ENCODE measurements around the gene GPR152.

GPR152 gene, protein sequence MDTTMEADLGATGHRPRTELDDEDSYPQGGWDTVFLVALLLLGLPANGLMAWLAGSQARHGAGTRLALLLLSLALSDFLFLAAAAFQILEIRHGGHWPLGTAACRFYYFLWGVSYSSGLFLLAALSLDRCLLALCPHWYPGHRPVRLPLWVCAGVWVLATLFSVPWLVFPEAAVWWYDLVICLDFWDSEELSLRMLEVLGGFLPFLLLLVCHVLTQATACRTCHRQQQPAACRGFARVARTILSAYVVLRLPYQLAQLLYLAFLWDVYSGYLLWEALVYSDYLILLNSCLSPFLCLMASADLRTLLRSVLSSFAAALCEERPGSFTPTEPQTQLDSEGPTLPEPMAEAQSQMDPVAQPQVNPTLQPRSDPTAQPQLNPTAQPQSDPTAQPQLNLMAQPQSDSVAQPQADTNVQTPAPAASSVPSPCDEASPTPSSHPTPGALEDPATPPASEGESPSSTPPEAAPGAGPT

DNA sequence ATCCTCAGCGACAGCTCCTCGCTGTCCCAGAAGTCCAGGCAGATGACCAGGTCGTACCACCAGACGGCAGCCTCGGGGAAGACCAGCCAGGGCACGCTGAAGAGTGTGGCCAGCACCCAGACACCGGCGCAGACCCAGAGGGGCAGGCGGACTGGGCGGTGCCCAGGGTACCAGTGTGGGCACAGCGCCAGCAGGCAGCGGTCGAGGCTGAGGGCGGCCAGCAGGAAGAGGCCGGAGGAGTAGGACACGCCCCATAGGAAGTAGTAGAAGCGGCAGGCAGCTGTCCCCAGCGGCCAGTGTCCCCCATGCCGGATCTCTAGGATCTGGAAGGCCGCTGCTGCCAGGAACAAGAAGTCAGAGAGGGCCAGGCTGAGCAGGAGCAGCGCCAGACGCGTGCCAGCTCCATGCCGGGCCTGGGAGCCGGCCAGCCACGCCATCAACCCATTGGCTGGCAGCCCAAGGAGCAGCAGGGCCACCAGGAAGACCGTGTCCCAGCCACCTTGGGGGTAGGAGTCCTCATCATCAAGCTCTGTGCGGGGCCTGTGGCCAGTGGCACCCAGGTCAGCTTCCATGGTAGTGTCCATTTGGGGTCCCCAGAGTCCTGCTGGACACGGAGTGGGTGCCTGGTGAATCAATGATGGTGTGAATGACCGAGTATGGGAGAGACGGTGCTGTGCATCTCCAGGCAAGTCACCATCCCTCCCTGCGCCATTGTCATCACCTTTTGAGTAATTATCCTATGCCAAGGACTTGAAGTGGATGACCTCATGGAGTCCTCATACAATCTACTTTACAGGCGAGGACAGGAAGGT lies at the start of gene GPR152:
GPR152 (minus strand) TSS at position 589 of the 812 bp plus-strand sequence; CDS start at position 584, 5 bp downstream.
- no peak for DNase-seq (ENCODE audit: insufficient read length, low spot score)
- FAIRE-seq: no peak
- no peak for TF ChIP-seq POLR2A (IDR thresholded peaks at IDR 0.05; ENCODE audit: low read depth, low read length)

DNA sequence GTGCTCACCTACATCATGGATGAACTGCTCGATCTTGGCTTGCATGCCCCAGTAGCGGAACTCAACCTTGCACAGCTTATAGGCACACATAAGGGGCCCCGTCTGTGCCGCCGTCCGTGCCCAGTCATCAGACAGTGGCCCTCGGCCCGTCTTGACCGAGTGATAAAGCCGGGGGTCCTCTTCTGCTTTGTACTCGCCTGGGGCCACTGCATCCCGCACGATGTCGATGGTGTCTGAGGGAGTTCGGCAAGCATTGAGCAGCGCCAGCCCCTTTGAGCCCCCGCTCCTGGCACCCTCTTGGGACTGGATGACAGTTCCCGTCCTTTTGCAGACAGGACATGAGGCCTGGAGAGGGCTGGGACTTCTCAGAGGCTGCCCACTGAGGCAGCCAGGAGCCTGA lies 49.3 kb upstream of the GPR152 start:
- no peak for FAIRE-seq
- TF ChIP-seq POLR2A (IDR thresholded peaks at IDR 0.05; ENCODE audit: low read depth, low read length): no peak
- DNase-seq (ENCODE audit: insufficient read length, low spot score): no peak

DNA sequence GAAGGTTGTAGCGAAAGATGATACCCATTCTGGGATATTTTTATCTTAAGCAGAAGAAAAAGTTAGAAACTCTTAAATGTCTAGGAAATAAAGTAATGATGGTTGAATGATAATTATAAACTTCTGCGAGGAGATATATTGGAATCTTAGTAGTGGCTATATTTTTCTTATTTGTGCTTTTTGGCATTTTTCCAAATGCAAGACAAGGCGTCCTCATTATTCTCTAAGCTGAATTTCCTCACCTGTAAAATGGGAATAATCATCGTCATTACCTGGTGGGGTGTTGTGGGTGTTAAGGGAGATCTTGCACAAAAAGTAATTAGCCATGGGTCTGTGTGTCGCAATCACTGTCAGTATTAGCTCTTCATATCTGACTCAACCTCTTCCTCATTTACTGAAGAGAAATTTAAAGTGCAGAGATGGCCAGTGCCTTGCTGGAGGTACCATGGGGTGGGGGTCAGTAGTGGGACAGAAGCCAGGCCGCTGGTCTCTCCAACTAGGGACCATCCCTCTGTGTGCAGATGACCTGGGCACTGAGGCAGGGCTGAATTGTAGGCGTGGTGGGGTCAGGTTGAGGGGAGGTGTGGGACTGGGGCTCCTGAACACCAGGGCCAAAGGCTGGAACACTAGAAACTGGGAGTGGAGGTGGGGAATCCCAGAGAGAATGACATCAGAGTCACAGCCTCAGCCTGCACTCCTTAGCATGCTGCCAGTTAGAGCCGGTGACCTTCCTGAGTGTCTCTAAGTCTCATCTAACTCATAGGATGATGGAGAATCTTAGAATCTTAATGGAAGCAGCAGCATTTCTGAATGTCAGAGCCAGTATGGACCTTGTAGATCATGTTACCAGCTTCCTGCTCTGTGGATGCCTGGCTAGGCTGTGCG lies 48.5 kb upstream of the GPR152 start:
- no peak for DNase-seq (ENCODE audit: insufficient read length, low spot score)
- no peak for TF ChIP-seq POLR2A (IDR thresholded peaks at IDR 0.05; ENCODE audit: low read depth, low read length)
- FAIRE-seq: no peak

DNA sequence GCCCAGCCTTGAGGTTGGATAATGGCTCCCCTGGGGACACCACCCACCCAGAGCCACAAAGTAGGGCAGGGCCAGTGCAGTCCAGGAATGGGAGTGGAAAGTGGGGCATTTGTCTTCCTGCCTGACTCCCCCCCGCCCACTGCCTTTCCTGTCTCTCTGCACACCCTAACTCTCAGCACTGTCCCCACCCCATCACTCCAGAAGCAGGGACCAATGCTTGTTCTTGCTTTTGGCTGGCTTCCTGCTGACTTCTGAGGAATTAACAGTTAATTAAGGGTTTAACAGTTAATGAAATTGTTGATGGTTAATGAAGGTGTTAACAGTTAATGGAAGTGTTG lies 47.9 kb upstream of the GPR152 start:
- FAIRE-seq (no peak), DNase-seq (ENCODE audit: insufficient read length, low spot score) (no peak)
- TF ChIP-seq POLR2A (IDR thresholded peaks at IDR 0.05; ENCODE audit: low read depth, low read length): no peak

DNA sequence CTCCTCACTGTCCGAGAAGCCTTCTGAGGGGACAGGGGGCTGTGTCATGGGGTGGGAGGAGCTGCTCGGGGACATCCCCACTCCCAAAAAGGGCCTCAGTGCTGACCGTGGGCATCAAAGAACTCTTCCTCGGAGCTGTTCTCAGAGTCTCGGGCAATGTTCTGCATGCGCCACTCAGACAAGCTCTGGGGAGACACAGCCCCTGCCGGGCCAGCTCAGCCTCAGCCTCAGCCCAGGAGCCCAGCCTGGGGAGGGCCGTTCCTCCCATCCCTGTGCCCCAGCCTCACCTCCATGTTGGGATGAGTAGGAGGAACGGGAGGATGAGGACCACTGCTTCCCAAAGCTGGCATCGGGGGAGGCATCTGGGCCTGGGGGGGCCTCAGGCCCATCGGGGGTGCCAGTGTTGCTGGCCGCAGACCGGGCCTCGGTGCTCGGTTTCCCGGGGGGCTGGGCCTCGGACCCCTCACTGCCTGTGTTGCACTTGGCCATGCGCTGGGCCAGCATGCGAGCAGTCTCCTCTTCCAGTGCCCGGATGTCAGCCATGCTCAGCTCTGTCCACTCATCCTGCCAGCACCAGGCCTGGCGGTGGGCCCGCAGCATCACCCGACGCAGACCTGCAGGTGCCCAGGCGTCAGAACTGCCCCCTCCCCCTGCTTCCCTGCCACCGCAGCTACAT lies 47.4 kb upstream of the GPR152 start:
- no peak for TF ChIP-seq POLR2A (IDR thresholded peaks at IDR 0.05; ENCODE audit: low read depth, low read length)
- DNase-seq (ENCODE audit: insufficient read length, low spot score): no peak
- FAIRE-seq: no peak

DNA sequence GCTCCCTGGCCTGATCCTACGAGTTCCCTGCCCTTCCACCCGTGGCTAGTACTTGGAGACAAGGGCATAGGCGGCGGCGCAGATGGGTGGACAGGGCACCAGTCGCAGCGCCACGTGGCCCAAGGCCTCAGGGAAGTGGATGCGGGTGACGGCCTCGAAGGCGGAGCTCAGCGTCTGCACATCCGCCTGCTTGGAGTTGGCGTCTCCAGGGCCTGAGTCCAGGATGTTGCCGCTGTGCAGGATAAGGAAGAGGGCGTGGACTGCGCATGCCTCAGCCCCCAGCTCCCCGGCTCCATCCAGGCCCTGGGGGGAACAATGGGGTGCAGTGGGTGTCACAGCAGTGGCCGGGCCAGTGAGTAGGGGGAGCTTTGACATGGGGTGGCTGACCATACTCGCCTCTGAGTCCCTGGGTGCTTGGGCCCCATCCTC lies 46.0 kb upstream of the GPR152 start:
- DNase-seq (ENCODE audit: insufficient read length, low spot score) (no peak), FAIRE-seq (no peak)
- TF ChIP-seq POLR2A (IDR thresholded peaks at IDR 0.05; ENCODE audit: low read depth, low read length): no peak

DNA sequence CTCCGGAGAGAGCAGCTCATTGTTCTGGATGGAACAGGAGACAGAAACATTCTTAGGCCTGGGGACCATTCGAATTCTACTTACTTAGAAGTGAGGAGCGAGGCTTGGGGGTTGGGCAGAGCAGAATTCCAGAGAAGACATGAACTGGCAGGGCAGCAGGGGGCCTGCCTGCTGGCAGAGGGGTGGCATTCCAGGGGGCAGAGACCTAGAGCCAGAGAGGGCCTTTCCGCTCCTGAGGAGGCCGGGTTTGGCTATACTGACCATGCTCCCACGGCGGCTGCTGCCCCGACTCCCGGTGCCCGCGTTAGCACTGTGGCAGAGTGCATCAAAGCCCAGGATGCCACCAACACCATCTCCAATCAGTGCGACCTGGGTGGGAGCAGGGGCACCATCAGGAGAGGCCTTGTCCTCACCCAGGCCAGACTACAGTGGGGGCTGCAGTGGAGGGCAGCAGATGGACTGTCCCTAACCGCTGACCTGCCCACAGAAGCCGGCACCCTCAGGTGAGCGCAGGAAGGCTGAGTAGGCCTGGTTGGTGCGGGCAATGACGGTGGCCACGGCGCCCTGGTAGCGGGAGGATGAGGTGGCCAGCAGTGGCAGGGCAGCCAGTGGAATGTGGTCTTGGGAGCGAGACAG lies 45.2 kb upstream of the GPR152 start:
- DNase-seq (ENCODE audit: insufficient read length, low spot score): no peak
- no peak for FAIRE-seq
- TF ChIP-seq POLR2A (IDR thresholded peaks at IDR 0.05; ENCODE audit: low read depth, low read length): no peak

DNA sequence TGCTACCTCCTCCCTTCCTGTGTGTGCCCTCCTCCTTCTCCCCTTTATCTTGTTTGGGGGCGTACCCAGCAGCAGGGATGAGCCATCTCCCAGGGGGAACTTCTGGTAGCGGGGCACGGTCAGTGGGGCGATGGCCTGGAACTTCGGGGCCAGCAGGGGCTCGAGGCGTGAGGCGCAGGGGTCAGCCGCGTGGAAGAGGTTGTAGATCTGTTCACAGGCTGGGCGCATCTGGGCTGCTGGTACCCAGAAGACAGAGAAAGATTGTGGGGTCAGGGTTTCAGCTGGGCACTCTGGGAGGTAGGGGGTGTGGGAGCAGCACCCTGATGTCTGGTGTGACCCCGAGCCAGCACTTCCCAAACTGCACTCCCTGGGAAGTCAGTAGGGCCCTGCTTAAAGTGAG lies 43.6 kb upstream of the GPR152 start:
- FAIRE-seq (no peak), DNase-seq (ENCODE audit: insufficient read length, low spot score) (no peak)
- no peak for TF ChIP-seq POLR2A (IDR thresholded peaks at IDR 0.05; ENCODE audit: low read depth, low read length)

DNA sequence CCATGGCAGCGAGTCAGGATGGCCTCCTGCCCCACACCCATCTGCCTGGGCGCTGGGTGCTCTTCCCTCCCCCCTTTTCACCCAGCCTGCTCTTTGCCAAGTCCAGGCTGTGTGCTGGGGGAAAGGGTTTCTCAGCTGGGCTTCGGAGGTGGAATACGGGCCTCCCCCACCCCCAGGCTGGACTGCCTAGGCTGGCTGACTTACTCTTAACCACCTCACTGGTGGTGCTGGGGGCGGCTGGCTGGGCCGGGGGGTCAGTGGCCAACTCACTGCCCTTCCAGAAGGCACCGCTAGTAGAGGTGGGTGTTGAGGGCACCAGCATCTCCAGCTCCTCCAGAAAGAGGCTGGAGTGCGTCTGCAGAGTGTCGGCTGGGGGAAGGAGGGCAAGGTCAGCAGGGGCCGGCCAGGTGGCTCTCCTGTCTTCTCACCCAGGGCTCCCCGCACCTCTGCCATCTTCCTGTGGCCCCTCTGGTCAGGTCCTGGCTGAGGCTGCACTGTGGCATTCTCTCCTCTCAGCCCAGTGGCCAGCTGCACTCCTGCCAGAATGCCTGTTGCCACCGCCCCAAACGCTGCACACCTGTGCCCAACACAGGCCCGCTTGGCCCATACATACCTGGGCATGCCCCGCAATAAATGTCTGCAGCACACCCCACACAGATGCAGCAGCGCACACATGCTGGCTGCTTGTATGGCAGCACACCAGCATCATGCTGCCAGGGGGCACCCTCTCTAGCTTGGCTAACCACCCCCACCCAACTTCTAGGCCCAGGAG lies 42.9 kb upstream of the GPR152 start:
- TF ChIP-seq POLR2A (IDR thresholded peaks at IDR 0.05; ENCODE audit: low read depth, low read length): no peak
- DNase-seq (ENCODE audit: insufficient read length, low spot score) (no peak), FAIRE-seq (no peak)

DNA sequence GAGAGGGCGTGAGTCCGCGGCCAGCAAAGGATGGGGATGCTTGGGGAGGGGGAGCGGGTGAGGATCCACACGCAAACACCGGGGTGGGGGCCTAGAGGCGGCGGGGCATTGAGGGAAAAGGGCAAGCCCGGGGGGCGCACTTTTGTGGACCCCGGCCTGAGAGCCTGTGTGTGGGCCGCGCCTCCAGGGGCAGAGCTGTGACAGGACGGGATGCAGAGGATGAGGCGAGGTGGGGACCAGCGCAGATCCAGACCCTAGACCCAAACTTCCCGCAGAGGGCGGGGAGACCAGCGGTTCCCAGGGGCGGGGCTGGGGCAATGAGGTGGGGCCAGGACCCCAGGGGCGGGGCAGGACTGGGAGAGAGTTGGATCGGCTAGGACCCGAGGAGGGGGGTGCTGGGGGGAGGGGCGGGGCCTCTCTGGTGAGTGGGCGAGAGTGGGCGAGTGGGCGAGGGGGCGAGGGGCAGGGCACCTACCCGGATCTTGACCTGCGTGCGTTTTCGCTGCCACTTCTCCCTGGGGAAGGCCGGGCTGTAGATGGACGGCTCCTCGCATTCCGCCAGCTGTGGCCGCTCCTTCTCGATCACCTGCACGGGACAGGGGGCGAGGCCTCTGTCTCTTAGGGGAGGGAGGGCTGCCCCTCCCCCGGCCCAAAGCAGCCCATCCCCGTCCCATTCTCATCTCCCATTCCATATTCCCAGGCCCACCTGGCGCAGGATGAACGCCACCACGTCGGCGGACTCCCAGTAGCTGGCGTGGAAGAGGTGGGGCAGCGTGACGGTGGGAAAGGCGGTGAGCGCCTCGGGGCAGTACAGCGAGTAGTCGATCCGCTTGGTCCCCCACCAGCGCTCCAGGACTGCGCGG lies 42.1 kb upstream of the GPR152 start:
- TF ChIP-seq POLR2A (IDR thresholded peaks at IDR 0.05; ENCODE audit: low read depth, low read length): no peak
- DNase-seq (ENCODE audit: insufficient read length, low spot score) (no peak), FAIRE-seq (no peak)

All from H54 (cell line).